Measurements from ENCODE around the gene C17orf75.

DNA sequence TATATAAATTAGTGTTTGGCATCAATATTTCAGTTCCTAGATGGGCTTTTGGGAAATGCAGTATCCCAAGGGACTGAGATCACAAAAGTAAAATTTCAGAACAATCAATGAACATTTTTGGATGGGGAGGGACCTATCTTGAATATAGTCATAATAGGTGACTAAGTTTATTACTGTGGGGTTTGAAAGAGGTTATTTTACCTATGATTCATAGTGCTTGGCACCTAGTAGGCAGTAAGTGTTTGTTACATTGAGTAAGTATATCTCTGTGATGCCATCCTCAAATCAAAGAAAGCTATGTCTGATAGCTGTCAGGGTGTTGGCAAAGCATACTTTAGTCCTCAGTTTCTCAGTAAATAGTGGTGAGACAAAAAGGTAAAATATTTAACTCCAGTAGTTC lies 44.9 kb upstream of the C17orf75 start:
- TF ChIP-seq CTCF (conservative IDR thresholded peaks at IDR 0.05; ENCODE audit: low read depth, low read length) (no peak), MAZ (IDR thresholded peaks at IDR 0.05; ENCODE audit: borderline replicate concordance, low read depth, low read length) (no peak), POLR2A (IDR thresholded peaks at IDR 0.05; ENCODE audit: low read depth, low read length) (no peak), MAFK (IDR thresholded peaks at IDR 0.05; ENCODE audit: low read depth, low read length) (no peak), FOS (IDR thresholded peaks at IDR 0.05; ENCODE audit: low read depth, low read length) (no peak), RFX5 (IDR thresholded peaks at IDR 0.05; ENCODE audit: low read depth, low read length) (no peak), CEBPB (IDR thresholded peaks at IDR 0.05; ENCODE audit: low read depth, low read length) (no peak), CHD1 (IDR thresholded peaks at IDR 0.05; ENCODE audit: low read depth, low read length) (no peak), USF2 (IDR thresholded peaks at IDR 0.05; ENCODE audit: low read depth, low read length) (no peak)
